ENCODE measurements around the gene ALS2CL.

DNA sequence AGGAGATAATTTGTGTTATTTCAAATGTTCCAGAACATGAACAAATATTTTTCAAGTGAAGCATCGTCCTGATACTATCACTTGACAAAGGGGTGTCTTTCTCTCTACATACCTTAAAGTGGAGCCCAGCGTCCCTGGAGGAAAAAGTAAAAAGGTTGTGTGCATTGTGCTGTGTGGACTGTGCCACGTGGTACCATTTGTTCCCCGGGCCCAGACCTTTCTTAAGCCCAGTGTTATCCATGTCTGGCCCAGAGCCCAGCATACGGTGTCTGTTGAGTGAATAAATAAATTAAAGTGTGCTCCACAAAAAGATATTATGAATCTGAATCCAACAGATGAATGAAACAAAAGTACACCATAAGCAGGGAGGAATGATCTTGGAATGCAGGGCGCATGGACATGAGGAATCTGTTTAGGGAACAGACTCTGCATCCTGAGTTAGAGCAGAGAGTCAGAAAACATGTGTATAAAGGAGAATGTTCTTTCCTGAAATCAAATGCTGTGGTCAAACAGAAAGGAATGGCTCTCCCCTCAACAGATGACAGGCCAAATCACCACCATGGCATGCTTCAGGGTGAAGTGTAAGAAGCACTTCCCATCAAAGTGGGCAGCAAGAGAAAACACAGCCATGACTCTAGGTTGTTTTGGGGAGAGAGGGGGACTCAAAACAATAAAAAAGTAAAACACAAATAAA is 32.3 kb upstream of the ALS2CL start:
- TF ChIP-seq, protein P1, sequence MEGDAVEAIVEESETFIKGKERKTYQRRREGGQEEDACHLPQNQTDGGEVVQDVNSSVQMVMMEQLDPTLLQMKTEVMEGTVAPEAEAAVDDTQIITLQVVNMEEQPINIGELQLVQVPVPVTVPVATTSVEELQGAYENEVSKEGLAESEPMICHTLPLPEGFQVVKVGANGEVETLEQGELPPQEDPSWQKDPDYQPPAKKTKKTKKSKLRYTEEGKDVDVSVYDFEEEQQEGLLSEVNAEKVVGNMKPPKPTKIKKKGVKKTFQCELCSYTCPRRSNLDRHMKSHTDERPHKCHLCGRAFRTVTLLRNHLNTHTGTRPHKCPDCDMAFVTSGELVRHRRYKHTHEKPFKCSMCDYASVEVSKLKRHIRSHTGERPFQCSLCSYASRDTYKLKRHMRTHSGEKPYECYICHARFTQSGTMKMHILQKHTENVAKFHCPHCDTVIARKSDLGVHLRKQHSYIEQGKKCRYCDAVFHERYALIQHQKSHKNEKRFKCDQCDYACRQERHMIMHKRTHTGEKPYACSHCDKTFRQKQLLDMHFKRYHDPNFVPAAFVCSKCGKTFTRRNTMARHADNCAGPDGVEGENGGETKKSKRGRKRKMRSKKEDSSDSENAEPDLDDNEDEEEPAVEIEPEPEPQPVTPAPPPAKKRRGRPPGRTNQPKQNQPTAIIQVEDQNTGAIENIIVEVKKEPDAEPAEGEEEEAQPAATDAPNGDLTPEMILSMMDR (conservative IDR thresholded peaks at IDR 0.05) = no peak
- no peak for TF ChIP-seq EZH2 (IDR thresholded peaks at IDR 0.05; ENCODE audit: low read depth)

All from PC-9 (cell line).